MM.1S (cell line): ENCODE results near the gene EML1.

Source experiments
- CTCF ChIP-seq: fragments of 300-600 bp; sonication (generic); IDR thresholded peaks from 2 replicates; pipeline ENCODE4 v1.5.1; 2016; ENCODE audit warnings: antibody characterized with exemption, low read length, mixed read lengths
- EZH2 ChIP-seq: fragments of 300-600 bp; sonication (generic); optimal IDR thresholded peaks from 2 replicates; pipeline ENCODE3; 2017; ENCODE audit warnings: low read depth, mild to moderate bottlenecking, antibody characterized with exemption, low read length, mixed read lengths
- EZH2phosphoT487 ChIP-seq: fragments of 300-600 bp; sonication (generic); IDR thresholded peaks from 2 replicates; pipeline ENCODE4 v1.6.1; 2018; ENCODE audit warnings: antibody characterized with exemption, low read length

DNA sequence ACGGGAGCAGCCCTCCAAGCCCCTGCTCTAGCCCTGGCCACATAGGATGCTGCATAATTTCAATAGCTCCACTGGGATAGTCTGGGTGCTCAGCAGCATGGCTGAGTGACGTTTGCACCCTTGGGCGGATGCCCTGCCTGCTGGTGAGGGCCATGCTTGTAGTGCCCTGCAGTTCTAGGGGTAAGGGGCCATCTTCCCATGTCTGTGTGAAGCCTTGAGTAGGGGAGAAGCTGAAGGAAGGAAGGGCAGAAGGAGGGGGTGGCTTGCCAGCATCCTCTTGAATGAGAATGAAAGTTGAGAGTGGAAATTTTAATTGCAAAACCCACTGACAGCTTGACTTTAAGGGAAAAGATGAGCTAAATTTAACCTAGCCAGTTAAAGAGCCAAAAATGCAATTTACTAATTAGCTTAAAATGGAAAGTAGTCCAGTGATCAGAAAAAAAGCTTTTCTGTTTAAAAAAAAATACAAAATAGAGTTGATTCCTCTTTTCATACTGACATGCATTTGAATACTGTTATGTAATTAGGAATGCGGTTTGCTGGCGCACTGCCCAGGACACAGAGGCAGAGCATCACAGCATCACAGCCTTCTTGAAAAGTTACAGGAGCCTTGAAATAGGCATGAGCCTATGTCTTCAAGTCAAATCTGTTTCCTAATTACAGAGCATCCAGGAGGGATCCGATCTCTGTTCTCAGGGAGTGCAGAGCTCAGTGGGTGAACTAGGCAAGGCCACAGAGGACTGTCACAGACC is 18.5 kb upstream of the EML1 start:
- no peak for TF ChIP-seq CTCF
- no peak for TF ChIP-seq EZH2
- no peak for TF ChIP-seq EZH2phosphoT487
